ENCODE data around the gene TXLNG. TPM values are rescaled to one million over a fixed set of nuclear protein-coding genes. Genes with fewer than 3 reads are reported as not detected.

TXLNG gene
- total RNA-seq, 1 donor from 2014 or later, result 6.0 TPM

DNA sequence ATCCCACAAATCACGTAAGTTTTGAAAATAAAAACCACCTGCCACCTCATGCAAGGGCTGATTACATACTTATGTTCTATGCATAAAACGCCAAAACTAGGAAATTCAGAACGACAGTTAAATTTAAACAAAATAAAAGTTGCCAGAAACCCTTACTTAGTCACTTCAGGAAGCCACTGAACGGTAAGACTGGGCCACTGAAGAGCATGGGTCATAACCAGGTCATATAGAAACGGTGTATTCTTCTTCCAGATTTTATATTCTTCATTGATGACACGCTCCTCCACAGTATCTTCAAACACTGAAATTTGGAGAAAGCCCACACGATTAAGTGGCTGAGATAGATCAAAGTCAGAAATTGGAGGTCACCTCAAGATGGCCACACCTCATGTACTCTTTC, 82.7 kb downstream of the TXLNG start:
- ATAC-seq, result no peak
- intact Hi-C loops (cut with micrococcal nuclease), result no loop called here

DNA sequence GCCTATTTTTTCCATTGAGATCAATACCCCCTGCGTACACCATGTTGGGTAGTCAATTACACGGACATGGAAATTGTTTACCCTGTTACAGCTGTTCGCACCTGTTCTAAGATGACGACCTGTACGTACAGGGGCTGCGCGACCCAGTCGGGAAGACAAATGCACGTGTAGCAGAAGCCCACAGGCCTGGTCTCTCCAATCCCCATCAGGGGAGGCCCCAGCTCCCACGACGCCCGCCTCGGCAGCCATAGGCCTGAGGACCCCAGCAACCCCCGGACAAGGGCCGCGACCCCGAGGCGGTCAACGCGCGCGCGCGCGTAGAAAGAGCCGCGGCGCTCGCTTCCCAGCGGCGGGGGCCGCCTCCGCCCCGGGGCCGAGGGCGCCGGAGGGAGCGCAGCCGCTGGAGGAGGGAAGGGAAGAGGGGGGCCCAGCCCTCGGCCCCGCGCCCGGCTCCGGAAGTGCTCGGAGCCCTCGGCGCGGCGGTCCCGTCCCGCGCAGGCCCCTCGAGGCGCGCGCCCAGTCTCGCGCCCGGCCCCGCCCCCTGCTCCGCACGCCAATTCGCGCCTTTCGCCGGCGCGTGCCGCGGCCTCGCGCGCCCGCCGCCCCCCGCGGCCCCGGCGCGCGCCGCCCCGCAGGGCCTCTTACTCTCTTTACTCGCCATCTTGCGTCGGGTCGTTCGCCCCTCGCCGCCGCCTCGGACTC, 83.3 kb downstream of the TXLNG start:
- DNase-seq (peak; percentile 60), ATAC-seq (peak; percentile 19)
- intact Hi-C loops (cut with micrococcal nuclease), result no loop called here

More for the DNA sequence above, 82.7 kb downstream of the TXLNG start:
- DNase-seq, result no peak

DNA sequence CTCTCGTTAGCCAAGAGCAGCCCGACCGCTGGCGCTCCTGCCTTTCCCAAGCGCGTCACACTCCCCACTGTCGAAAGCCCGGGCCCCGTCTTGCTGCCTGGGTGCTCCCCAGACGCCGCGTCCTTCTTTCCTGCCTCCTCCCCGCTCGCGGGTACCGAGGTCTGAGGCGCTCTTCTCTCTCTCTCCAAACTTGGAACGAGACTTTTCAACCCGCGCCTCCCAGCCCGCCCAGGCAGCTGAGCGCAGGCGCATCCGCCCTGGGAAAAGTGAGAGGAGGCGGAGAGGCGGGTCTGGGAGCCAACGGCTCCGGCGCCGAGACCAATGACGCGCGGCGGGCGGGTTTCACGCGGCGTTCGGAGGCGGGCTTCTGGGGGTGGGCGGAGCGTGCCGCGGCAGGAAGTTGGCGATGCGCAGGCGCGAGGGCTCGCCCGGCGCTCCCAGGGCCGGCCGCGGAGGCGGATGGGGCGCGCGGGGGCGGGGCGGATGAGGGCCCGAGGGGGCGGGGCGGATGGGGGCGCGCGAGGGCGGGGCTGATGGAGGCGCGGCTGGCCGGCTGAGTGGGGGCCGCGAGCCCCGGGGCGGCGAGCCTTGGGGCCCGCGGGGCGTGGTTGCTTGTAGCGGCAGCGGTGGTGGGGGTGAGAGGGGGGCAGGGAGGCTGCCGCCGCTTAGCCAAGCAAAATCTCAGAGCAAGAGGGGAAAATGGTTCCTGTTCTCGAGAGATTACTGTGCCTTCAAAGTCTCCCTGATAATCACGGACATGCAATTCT, 84.0 kb downstream of the TXLNG start, which contains the start of gene RBBP7:
TSS of gene RBBP7 (minus strand) at position 268 of the 767 bp plus-strand sequence. CDS start 309 bp downstream, outside the sequence.
- intact Hi-C loops (cut with micrococcal nuclease), result no loop called here
- peak; percentile 95 for ATAC-seq

DNA sequence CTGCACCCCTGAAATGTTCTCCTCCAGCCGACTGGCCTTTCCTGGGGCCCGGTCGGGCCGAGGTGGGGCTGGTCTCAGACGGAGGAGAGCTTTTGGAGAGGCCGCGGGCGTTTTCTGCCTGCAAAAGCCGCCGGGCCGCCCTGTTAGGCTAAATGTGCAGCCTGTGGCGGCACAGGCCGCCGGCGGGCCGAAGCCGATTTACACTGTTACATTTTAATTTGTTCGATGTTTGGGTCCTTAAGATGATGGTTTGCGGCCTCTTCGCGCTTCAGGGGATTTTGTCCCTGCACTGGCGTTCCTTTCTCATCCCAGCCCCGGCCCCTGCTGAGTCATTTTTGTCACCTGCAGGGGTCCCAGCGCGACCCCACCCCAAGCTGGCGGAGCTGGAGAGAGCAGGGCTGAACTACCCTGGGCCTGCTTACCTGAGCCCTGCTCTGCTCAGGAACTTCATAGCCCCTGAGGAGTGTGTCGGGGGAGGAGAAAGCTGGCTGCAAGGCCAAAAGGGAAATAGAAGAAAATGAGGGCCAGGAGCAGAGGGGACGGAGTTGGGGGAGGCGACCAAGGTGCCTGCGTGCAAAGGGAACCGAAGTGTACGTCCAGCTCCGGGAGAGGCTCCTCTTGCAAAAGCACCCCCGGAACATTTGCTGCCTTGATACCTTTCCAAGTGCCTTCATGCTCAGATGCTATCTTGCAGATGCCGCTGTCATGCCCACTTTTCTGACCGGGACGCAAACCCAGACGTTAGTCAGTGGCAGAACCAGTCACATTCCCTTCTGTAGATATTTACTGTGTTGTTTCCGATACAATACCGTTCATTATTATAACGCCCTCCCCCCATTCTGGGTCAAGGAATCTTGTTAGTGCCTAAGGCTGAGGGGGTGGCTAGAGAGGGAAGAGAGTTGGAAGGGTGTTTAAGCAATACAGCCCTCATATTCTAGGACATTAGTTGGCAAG, 84.9 kb downstream of the TXLNG start:
- ATAC-seq, result peak; percentile 14
- DNase-seq, result no peak
- intact Hi-C loops (cut with micrococcal nuclease), result no loop called here

More for the DNA sequence above, 84.0 kb downstream of the TXLNG start, which contains the start of gene RBBP7:
- peak; percentile 94 for DNase-seq

DNA sequence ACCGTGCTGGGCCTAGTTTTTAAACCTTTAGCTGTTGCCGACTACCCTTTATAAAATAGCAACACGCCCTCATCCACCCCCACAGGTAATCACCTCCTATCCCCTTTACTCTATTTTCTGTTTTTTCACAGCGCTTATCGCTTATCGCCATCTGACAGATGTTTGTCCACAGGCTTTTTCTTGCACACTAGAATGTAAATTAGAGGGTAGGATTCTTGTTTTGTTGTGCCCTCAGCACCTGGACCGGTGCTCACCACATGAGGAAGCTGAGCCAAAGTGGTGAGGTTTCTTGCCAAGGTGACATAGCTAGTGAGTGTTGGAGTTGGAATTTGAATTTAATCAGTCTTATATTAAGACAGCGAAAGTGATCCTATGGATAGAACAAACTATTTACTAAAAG, 86.8 kb downstream of the TXLNG start:
- intact Hi-C loops (cut with micrococcal nuclease), result no loop called here
- ATAC-seq, result no peak

DNA sequence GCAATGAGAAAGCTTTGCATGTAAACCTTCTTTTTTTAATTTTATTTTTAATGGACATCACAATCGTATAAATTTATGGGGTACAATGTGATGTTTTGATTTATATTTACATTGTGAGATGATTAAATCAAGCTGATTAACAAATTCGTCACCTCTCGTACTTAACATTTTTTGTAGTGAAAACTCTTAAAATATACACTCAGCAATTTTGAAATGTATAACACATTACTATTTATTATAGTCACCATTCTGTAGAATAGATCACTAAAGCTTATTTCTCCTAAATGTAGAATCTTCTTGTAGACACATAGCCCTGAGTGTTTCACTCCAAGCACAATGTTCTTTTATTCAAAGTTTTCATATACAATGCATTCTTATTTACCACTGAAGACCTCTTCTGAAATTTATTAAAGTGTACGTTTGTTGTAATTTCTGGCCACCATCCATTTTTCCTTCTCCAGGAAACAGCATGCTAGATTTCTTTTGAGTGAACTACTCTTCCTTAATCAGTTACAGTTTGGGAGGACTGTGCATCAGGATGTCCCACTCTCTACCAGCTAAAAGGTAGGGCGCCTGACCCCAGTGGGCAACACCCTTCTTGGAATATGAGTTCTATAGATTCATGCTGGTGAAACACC, 88.3 kb downstream of the TXLNG start:
- no peak for ATAC-seq
- intact Hi-C loops (cut with micrococcal nuclease), result no loop called here

More for the DNA sequence above, 86.8 kb downstream of the TXLNG start:
- DNase-seq, result no peak

DNA sequence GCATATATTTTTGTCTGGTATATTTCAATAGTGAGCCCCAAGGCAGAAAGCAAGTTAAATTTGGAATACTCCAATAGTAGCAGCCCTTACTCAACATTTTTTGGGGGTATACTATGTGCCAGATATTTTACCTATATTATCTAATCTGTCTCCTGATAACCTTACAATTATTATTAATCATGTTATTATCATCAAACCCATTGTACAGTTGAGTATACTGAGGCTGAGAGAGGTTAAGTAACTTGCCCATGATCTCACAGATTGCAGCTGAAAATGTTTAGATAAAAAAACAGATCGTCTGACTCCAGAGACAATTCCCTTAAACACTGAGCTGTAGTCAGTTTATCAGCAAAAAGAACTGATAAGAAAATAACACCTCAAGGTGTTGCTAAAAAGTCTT, 90.4 kb downstream of the TXLNG start:
- ATAC-seq (no peak), DNase-seq (no peak)
- intact Hi-C loops (cut with micrococcal nuclease), result no loop called here

More for the DNA sequence above, 88.3 kb downstream of the TXLNG start:
- no peak for DNase-seq

DNA sequence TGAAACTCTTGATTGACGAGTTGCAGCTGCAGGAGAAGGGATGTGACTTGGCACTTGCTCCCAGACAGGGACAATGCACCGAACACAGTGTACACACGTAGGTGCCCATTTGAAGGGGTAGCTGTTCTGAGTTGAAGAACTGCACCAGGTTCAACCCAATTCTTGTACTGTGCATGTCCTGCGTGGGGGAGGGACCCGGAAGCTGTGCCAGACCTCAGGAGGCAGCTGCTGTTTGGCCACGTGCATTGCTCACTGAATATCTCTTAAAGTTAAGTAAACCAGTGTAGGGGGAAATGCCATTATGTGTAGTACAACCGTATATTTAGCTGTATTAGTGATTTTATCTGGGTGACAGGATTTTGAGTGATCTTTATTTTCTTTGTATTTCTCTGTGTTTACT, 95.9 kb downstream of the TXLNG start:
- DNase-seq (peak; percentile 38), ATAC-seq (peak; percentile 79)
- intact Hi-C loops (cut with micrococcal nuclease), result loop anchor here (5.0 kb wide), 1 partner anchor 165 kb away; no protein-coding TSS in a partner anchor

DNA sequence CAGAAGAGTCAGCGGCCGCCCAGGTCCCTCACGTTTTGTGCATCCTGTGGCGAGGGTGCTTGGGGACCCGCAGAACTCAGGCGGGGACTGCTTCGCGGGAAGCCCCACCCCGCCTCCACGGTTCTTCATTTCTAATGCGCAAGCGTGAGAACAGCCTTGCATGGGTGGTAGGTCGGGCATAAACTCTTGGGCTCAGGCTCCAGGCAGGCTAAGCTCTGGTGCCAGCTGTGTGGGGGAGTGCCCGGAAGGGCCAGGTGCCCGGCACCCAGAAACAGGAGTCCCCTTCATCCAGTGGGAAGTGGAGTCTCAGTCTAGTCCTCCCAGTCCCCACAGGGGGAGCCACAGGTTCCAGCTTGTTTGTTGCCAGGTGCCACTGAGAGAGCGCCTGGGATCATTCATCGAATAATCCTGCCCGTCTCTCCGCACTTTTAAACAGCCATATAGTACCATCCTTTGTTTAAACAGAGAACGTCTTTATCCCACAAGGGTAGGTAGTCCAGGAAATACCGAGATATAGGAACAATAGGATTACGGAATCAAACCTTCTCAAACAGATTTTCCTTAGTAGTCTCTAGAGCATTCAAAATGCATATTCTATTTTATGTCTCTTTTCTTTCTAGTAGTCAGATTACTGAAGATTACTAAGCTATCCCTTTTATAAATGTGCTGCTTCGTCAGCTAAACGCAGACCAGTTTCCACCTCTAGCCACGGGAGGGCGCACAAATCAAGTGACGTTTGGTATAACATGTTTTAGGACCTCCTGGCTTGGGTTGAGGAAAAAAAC, 96.6 kb downstream of the TXLNG start:
- intact Hi-C loops (cut with micrococcal nuclease), result loop anchor here (5.0 kb wide), 1 partner anchor 164 kb away; no protein-coding TSS in a partner anchor
- ATAC-seq (peak; percentile 89), DNase-seq (peak; percentile 66)

DNA sequence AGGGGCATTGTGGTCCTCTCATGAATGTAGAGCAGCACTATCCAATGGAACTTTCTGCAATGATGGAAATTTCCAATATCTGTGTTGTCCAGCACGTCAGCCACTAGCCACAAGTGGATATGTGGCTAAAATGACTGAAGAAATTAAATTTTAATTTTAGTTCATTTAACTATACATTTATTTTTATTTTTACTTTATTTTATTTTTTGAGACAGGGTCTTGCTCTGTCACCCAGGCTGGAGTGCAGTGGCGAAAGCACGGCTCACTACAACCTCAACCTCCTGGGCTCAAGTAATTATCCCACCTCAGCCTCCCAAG, 97.2 kb downstream of the TXLNG start:
- intact Hi-C loops (cut with micrococcal nuclease), result loop anchor here (5.0 kb wide), 1 partner anchor 164 kb away; no protein-coding TSS in a partner anchor
- DNase-seq (no peak), ATAC-seq (no peak)

DNA sequence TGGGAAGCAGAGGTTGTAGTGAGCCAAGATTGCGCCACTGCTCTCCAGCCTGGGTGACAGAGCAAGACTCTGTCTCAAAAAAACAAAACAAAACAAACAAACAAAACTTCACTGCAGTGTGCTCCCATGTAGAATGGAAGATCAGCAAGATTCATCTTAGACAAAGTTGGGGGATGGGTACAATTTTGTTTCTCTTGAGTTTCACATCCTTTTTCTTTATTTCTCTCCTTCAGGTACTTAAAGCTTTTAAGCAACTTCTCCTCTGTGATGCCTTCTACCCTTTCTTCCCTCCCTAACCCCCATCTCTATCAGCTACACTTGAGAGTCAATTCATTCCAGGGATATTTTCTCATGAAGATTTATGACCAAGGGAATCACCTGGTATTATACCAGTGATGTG, 99.4 kb downstream of the TXLNG start:
- DNase-seq (no peak), ATAC-seq (no peak)
- intact Hi-C loops (cut with micrococcal nuclease), result no loop called here

DNA sequence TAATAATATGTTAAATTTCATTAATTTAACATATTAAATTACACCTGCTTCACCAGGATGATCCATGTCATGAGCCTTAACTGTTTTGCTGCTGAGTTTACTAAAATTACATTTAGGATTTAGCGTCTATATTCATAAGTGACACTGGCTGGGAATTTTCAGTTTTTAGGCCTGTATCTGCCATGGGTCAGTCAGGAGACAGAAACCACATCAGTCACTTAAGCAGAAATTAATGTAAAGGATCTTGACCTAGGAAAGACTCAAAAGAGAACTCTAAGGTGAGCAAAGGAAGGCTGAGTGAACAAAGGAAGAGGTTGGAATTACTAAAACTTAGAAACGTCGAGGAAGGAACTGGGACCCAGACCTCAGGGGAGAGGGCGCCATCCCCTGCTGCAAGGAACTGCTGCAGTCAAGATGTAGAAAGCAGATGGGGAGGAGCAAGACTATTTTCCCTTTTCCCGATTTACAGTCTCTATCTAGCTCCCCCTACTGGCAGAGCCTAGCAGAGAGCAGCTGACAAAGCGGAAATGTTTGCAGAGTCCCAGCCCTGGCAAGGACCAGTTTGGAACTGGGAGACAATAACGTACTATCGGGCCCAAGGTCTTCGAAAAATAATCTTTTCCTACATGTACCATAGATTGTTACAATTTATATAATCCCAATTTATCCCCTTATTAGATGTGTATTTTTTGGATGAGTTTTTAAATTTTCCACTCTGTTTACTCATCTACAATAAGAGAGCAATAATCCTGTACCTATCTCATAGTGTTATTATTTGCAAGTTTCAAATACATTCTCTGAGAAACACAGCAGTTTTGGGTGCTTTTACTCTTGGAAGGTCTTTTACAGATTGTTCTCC, 106.5 kb downstream of the TXLNG start:
- DNase-seq (peak; percentile 43), ATAC-seq (peak; percentile 81)
- intact Hi-C loops (cut with micrococcal nuclease), result no loop called here

Other genes starting within 250 kb of the TXLNG start
- gene S100G, start 136.3 kb upstream of the TXLNG start, total RNA-seq, result not detected
- gene CTPS2, start 73.8 kb upstream of the TXLNG start, total RNA-seq, result 5.7 TPM
- gene SYAP1, start 66.9 kb upstream of the TXLNG start, total RNA-seq, result 17.5 TPM
- gene RBBP7, start 83.9 kb downstream of the TXLNG start, total RNA-seq, result 113 TPM
- gene REPS2, start 160.2 kb downstream of the TXLNG start, total RNA-seq, result 8.0 TPM